Parathyroid adenoma (tissue), 2 donors: ENCODE data around the gene KCTD10.

Experiments used
- H2AFZ ChIP-seq: fragments of 300-600 bp; sonication (generic); one replicate; pipeline ENCODE4 v1.7.0; 2017; ENCODE audit warnings: antibody characterized with exemption, mild to moderate bottlenecking
- H3K27ac ChIP-seq: fragments of 300-600 bp; sonication (generic); one replicate; pipeline ENCODE4 v1.7.0; 2017
- H3K27me3 ChIP-seq: fragments of 300-600 bp; sonication (generic); one replicate; pipeline ENCODE4 v1.7.0; 2017; ENCODE audit warnings: low read length; ENCODE audit not compliant: control insufficient read depth, insufficient read depth
- H3K36me3 ChIP-seq: fragments of 300-600 bp; sonication (generic); one replicate; pipeline ENCODE4 v1.7.0; 2017; ENCODE audit warnings: low read length; ENCODE audit not compliant: control insufficient read depth, insufficient read depth
- H3K4me1 ChIP-seq: fragments of 300-600 bp; sonication (generic); one replicate; pipeline ENCODE4 v1.7.0; 2017; ENCODE audit warnings: control low read depth
- H3K4me2 ChIP-seq: fragments of 300-600 bp; sonication (generic); one replicate; pipeline ENCODE4 v1.7.0; 2017; ENCODE audit warnings: low read length
- H3K4me3 ChIP-seq: fragments of 300-600 bp; sonication (generic); one replicate; pipeline ENCODE4 v1.7.0; 2017; ENCODE audit warnings: low read depth, low read length
- H3K79me2 ChIP-seq: fragments of 300-600 bp; sonication (generic); one replicate; pipeline ENCODE4 v1.7.0; 2017; ENCODE audit warnings: control low read depth
- H3K9ac ChIP-seq: fragments of 300-600 bp; sonication (generic); one replicate; pipeline ENCODE4 v1.7.0; 2017; ENCODE audit warnings: mild to moderate bottlenecking
- H3K9me3 ChIP-seq: fragments of 300-600 bp; sonication (generic); one replicate; pipeline ENCODE4 v1.7.0; 2017; ENCODE audit warnings: low read length; ENCODE audit not compliant: control insufficient read depth
- CTCF ChIP-seq: fragments of 300-600 bp; sonication (generic); IDR thresholded peaks from one replicate; pipeline ENCODE4 v1.7.0; 2017; ENCODE audit warnings: antibody characterized with exemption, mild to moderate bottlenecking
- donor health status: primary hyperparathyroidism.

The KCTD10 gene

GRCh38 chr12:109458771-109459208, 18.3 kb downstream of the KCTD10 start:
- Histone ChIP-seq H3K36me3 (no peaks in the 10 kb centered on the region), H3K4me2 (no peak overlapping the region), H2AFZ (no peak overlapping the region), H3K4me3 (no peak overlapping the region), H3K79me2 (peaks cover 17% of the 10 kb centered on the region), H3K4me1 (peaks cover 13% of the 10 kb centered on the region), H3K27me3 (no peaks in the 10 kb centered on the region), H3K9ac (no peak overlapping the region), H3K27ac (no peak overlapping the region), H3K9me3 (no peaks in the 10 kb centered on the region)
- no peak for TF ChIP-seq CTCF

- Histone ChIP-seq H3K9ac (no peak overlapping the region), H3K27ac (peak overlapping the region; percentile 16), H3K79me2 (peaks cover 15% of the 10 kb centered on the region), H3K27me3 (no peaks in the 10 kb centered on the region), H3K4me1 (peaks cover 6% of the 10 kb centered on the region), H2AFZ (no peak overlapping the region), H3K36me3 (no peaks in the 10 kb centered on the region), H3K4me3 (no peak overlapping the region), H3K9me3 (no peaks in the 10 kb centered on the region), H3K4me2 (no peak overlapping the region)
- no peak for TF ChIP-seq CTCF
These were observed 19.0 kb downstream of the KCTD10 start for GRCh38 chr12:109458086-109458485.

- Histone ChIP-seq H3K4me3 (no peak overlapping the region), H3K9ac (no peak overlapping the region), H3K4me2 (no peak overlapping the region), H2AFZ (no peak overlapping the region), H3K4me1 (no peaks in the 10 kb centered on the region), H3K9me3 (no peaks in the 10 kb centered on the region), H3K27ac (no peak overlapping the region), H3K79me2 (peaks cover 15% of the 10 kb centered on the region), H3K27me3 (no peaks in the 10 kb centered on the region), H3K36me3 (no peaks in the 10 kb centered on the region)
- TF ChIP-seq CTCF = no peak
These were observed 21.4 kb downstream of the KCTD10 start for GRCh38 chr12:109455706-109456105.

- no peak for TF ChIP-seq CTCF
- no peak overlapping the region for H2AFZ ChIP-seq
- peaks cover 3% of the 10 kb centered on the region for H3K79me2 ChIP-seq
- H3K9ac ChIP-seq = no peak overlapping the region
- H3K4me3 ChIP-seq = no peak overlapping the region
- H3K4me1 ChIP-seq = no peaks in the 10 kb centered on the region
- no peaks in the 10 kb centered on the region for H3K36me3 ChIP-seq
- no peak overlapping the region for H3K27ac ChIP-seq
- no peaks in the 10 kb centered on the region for H3K27me3 ChIP-seq
- H3K9me3 ChIP-seq = no peaks in the 10 kb centered on the region
- no peak overlapping the region for H3K4me2 ChIP-seq
These were observed 24.6 kb downstream of the KCTD10 start for GRCh38 chr12:109452489-109452888.

- Histone ChIP-seq H3K27me3 (no peaks in the 10 kb centered on the region), H3K9me3 (no peaks in the 10 kb centered on the region), H3K36me3 (no peaks in the 10 kb centered on the region), H3K4me2 (no peak overlapping the region), H2AFZ (no peak overlapping the region), H3K4me1 (no peaks in the 10 kb centered on the region), H3K27ac (no peak overlapping the region), H3K9ac (no peak overlapping the region), H3K4me3 (no peak overlapping the region), H3K79me2 (no peaks in the 10 kb centered on the region)
- no peak for TF ChIP-seq CTCF
These were observed 25.7 kb downstream of the KCTD10 start for GRCh38 chr12:109451400-109451799.
